ENCODE measurements around the gene TRIM44. TPM values are rescaled to one million over a fixed set of nuclear protein-coding genes. Genes with fewer than 3 reads are reported as not detected.

Gene TRIM44
- total RNA-seq, 3 donors from 2014 or later (not counting 1 experiment from before 2014, with no cell fraction given), result 47.0 to 62.6 (median 51.9) TPM

- peaks cover 36% of the 10 kb centered on the region for H3K27me3 ChIP-seq (ENCODE audit: control insufficient read depth, insufficient read depth, low read length)
- H3K9me3 Mint-ChIP-seq, result no peaks in the 10 kb centered on the region
Measured at GRCh38 chr11:35621620-35622019, 41.0 kb upstream of the TRIM44 start.

GRCh38 chr11:35622070-35622469 lies 40.5 kb upstream of the TRIM44 start:
- Mint-ChIP-seq H3K27me3 (ENCODE audit: low read depth in 2 of 2) (peaks cover 53 to 75% of the 10 kb centered on the region in 2 donors), H3K9me3 (no peaks in the 10 kb centered on the region), H3K36me3 (no peaks in the 10 kb centered on the region), H3K4me1 (peaks cover 3 to 5% of the 10 kb centered on the region in 2 donors), H3K4me3 (no peak overlapping the region), H3K27ac (no peak overlapping the region)
- WGBS (ENCODE audit: insufficient coverage), result 81% methylated on average over 3 of the region's 3 CpGs
- Histone ChIP-seq H3K27me3 (ENCODE audit: control insufficient read depth, insufficient read depth, low read length) (peaks cover 37% of the 10 kb centered on the region), H3K4me3 (ENCODE audit: low read length) (no peak overlapping the region), H3K36me3 (ENCODE audit: control insufficient read depth, insufficient read depth, low read length) (no peaks in the 10 kb centered on the region), H3K9me3 (ENCODE audit: control insufficient read depth, insufficient read depth, low read length) (no peaks in the 10 kb centered on the region), H3K4me1 (ENCODE audit: control insufficient read depth, insufficient read depth, low read length) (peaks cover 17% of the 10 kb centered on the region), H3K27ac (ENCODE audit: low read length) (no peak overlapping the region)
- intact Hi-C loops (cut with micrococcal nuclease), result no loop called here
- TF ChIP-seq CTCF (IDR thresholded peaks at IDR 0.05), result no peak
- ATAC-seq, result no peak
- DNase-seq, result no peak

More at GRCh38 chr11:35621620-35622019, 41.0 kb upstream of the TRIM44 start:
- Mint-ChIP-seq H3K27me3 (ENCODE audit: low read depth in 2 of 2) (peaks cover 54 to 75% of the 10 kb centered on the region in 2 donors), H3K4me3 (no peak overlapping the region), H3K36me3 (no peaks in the 10 kb centered on the region), H3K27ac (no peak overlapping the region), H3K4me1 (peaks cover 3 to 5% of the 10 kb centered on the region in 2 donors)
- Histone ChIP-seq H3K4me1 (ENCODE audit: control insufficient read depth, insufficient read depth, low read length) (peaks cover 17% of the 10 kb centered on the region), H3K4me3 (ENCODE audit: low read length) (no peak overlapping the region), H3K27ac (ENCODE audit: low read length) (no peak overlapping the region), H3K36me3 (ENCODE audit: control insufficient read depth, insufficient read depth, low read length) (no peaks in the 10 kb centered on the region), H3K9me3 (ENCODE audit: control insufficient read depth, insufficient read depth, low read length) (no peaks in the 10 kb centered on the region)
- no peak for ATAC-seq
- WGBS (ENCODE audit: insufficient coverage), result 77% methylated on average over 1 of the region's 2 CpGs
- no peak for DNase-seq
- TF ChIP-seq CTCF (IDR thresholded peaks at IDR 0.05), result no peak
- intact Hi-C loops (cut with micrococcal nuclease), result no loop called here

- Mint-ChIP-seq H3K27me3 (ENCODE audit: low read depth in 2 of 2) (peaks cover 53 to 81% of the 10 kb centered on the region in 2 donors), H3K4me1 (no peaks in the 10 kb centered on the region), H3K9me3 (no peaks in the 10 kb centered on the region), H3K27ac (no peak overlapping the region), H3K36me3 (no peaks in the 10 kb centered on the region), H3K4me3 (no peak overlapping the region)
- DNase-seq (no peak), ATAC-seq (no peak)
- Histone ChIP-seq H3K27me3 (ENCODE audit: control insufficient read depth, insufficient read depth, low read length) (peaks cover 31% of the 10 kb centered on the region), H3K4me1 (ENCODE audit: control insufficient read depth, insufficient read depth, low read length) (peaks cover 12% of the 10 kb centered on the region), H3K27ac (ENCODE audit: low read length) (no peak overlapping the region), H3K9me3 (ENCODE audit: control insufficient read depth, insufficient read depth, low read length) (no peaks in the 10 kb centered on the region), H3K4me3 (ENCODE audit: low read length) (no peak overlapping the region), H3K36me3 (ENCODE audit: control insufficient read depth, insufficient read depth, low read length) (no peaks in the 10 kb centered on the region)
- 87% methylated on average over 8 of the region's 8 CpGs for WGBS (ENCODE audit: insufficient coverage)
- TF ChIP-seq CTCF (IDR thresholded peaks at IDR 0.05), result no peak
- intact Hi-C loops (cut with micrococcal nuclease), result no loop called here
Measured at GRCh38 chr11:35623621-35624168, 38.9 kb upstream of the TRIM44 start.

- Mint-ChIP-seq H3K4me1 (no peaks in the 10 kb centered on the region), H3K27me3 (ENCODE audit: low read depth in 2 of 2) (peaks cover 56 to 87% of the 10 kb centered on the region in 2 donors), H3K36me3 (no peaks in the 10 kb centered on the region), H3K4me3 (no peak overlapping the region), H3K27ac (no peak overlapping the region), H3K9me3 (no peaks in the 10 kb centered on the region)
- Histone ChIP-seq H3K36me3 (ENCODE audit: control insufficient read depth, insufficient read depth, low read length) (no peaks in the 10 kb centered on the region), H3K4me1 (ENCODE audit: control insufficient read depth, insufficient read depth, low read length) (peaks cover 8% of the 10 kb centered on the region), H3K27me3 (ENCODE audit: control insufficient read depth, insufficient read depth, low read length) (peaks cover 31% of the 10 kb centered on the region), H3K27ac (ENCODE audit: low read length) (no peak overlapping the region), H3K9me3 (ENCODE audit: control insufficient read depth, insufficient read depth, low read length) (no peaks in the 10 kb centered on the region), H3K4me3 (ENCODE audit: low read length) (no peak overlapping the region)
- WGBS (ENCODE audit: insufficient coverage), result 90% methylated on average over 2 of the region's 2 CpGs
- intact Hi-C loops (cut with micrococcal nuclease), result no loop called here
- ATAC-seq (no peak), DNase-seq (no peak)
- TF ChIP-seq CTCF (IDR thresholded peaks at IDR 0.05), result no peak
Measured at GRCh38 chr11:35624316-35624715, 38.3 kb upstream of the TRIM44 start.
